Neural cell (in vitro differentiated cells): ENCODE data around the gene PDHA1.

Source experiments
- EP300 ChIP-seq: fragments of 450-650 bp; conservative IDR thresholded peaks from 2 replicates; pipeline ENCODE4 v1.6.1; 2014; ENCODE audit warnings: antibody characterized with exemption, mild to moderate bottlenecking, moderate library complexity; ENCODE audit not compliant: poor library complexity, severe bottlenecking
- EZH2 ChIP-seq: fragments of 200-600, 300-800 bp; shearing (Covaris generic), sonication (generic); IDR thresholded peaks from 2 replicates; pipeline ENCODE4 v1.6.1; 2014; ENCODE audit warnings: antibody characterized with exemption, low read length, borderline replicate concordance, mild to moderate bottlenecking; ENCODE audit not compliant: insufficient read depth, poor library complexity, severe bottlenecking
- MXI1 ChIP-seq: fragments of 450-650 bp; conservative IDR thresholded peaks from 2 replicates; pipeline ENCODE4 v1.6.1; 2014; ENCODE audit warnings: antibody characterized with exemption, mild to moderate bottlenecking; ENCODE audit not compliant: poor library complexity, severe bottlenecking
- POLR2AphosphoS5 ChIP-seq: IDR thresholded peaks from 2 replicates; pipeline ENCODE4 v1.6.1; 2012
- RAD21 ChIP-seq: fragments of 450-650 bp; conservative IDR thresholded peaks from 2 replicates; pipeline ENCODE4 v1.6.1; 2014; ENCODE audit warnings: antibody characterized with exemption, mild to moderate bottlenecking, moderate library complexity
- REST ChIP-seq: IDR thresholded peaks from 2 replicates; pipeline ENCODE4 v1.6.1; 2012; ENCODE audit warnings: borderline replicate concordance
- TF ChIP-seq, protein P1 (sequence below): fragments of 450-650 bp; IDR thresholded peaks from 2 replicates; pipeline ENCODE4 v1.5.1; 2014; ENCODE audit warnings: antibody characterized with exemption, mild to moderate bottlenecking, moderate library complexity; ENCODE audit not compliant: poor library complexity, severe bottlenecking

GRCh38 chrX:19342331-19342906 is 1.3 kb upstream of the PDHA1 start:
- TF ChIP-seq RAD21 (no peak), POLR2AphosphoS5 (no peak), EZH2 (no peak), EP300 (no peak), REST (no peak), MXI1 (no peak)
- TF ChIP-seq, protein P1, sequence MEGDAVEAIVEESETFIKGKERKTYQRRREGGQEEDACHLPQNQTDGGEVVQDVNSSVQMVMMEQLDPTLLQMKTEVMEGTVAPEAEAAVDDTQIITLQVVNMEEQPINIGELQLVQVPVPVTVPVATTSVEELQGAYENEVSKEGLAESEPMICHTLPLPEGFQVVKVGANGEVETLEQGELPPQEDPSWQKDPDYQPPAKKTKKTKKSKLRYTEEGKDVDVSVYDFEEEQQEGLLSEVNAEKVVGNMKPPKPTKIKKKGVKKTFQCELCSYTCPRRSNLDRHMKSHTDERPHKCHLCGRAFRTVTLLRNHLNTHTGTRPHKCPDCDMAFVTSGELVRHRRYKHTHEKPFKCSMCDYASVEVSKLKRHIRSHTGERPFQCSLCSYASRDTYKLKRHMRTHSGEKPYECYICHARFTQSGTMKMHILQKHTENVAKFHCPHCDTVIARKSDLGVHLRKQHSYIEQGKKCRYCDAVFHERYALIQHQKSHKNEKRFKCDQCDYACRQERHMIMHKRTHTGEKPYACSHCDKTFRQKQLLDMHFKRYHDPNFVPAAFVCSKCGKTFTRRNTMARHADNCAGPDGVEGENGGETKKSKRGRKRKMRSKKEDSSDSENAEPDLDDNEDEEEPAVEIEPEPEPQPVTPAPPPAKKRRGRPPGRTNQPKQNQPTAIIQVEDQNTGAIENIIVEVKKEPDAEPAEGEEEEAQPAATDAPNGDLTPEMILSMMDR: no peak
